K562 (cell line): Measurements from ENCODE around the gene ZNF284. TPM values are rescaled to one million over a fixed set of nuclear protein-coding genes. Genes with fewer than 3 reads are reported as not detected.
A peak's percentile ranks its signal among the peaks of the same experiment; 100 is the strongest.

Source experiments
- FOXA3 ChIP-seq, 2 experiments: fragments of 450-650 bp in 1 of 2; sonication (generic) in 1 of 2; formaldehyde crosslinking; IDR thresholded peaks in 1 of 2; conservative IDR thresholded peaks in 1 of 2; 2 replicates each; pipeline versions ENCODE4 v1.4.0 to v1.8.0; 2020 to 2022; ENCODE audit warnings: mild to moderate bottlenecking in 2 of 2, missing genetic modification reagents in 1 of 2
- GABPB1 ChIP-seq: sonication (generic); formaldehyde crosslinking; IDR thresholded peaks from 2 replicates; pipeline ENCODE4 v1.8.0; 2022; ENCODE audit warnings: mild to moderate bottlenecking, missing genetic modification reagents
- HDAC8 ChIP-seq: fragments of 450-650 bp; IDR thresholded peaks from 2 replicates; pipeline ENCODE4 v1.6.1; 2016; ENCODE audit warnings: mild to moderate bottlenecking, missing genetic modification characterization, moderate library complexity, missing compliant biosample characterization
- KAT2B ChIP-seq: IDR thresholded peaks from one replicate; pipeline ENCODE4 v1.6.1; 2012; ENCODE audit warnings: low read depth, mild to moderate bottlenecking, control low read depth, inconsistent platforms, low read length, moderate library complexity
- MAZ ChIP-seq, 2 experiments: fragments of 450-650 bp in 1 of 2; sonication (generic) in 1 of 2; formaldehyde crosslinking; IDR thresholded peaks in 1 of 2; conservative IDR thresholded peaks in 1 of 2; 2 replicates each; pipeline versions ENCODE4 v1.4.0 to v1.5.0; 2020; ENCODE audit warnings: mild to moderate bottlenecking in 1 of 2, missing genetic modification reagents in 1 of 2
- MCM3 ChIP-seq: fragments of 450-650 bp; IDR thresholded peaks from 2 replicates; pipeline ENCODE4 v1.6.1; 2016
- MTF1 ChIP-seq: fragments of 250-450 bp; sonication (Bioruptor Pico); IDR thresholded peaks from 2 replicates; pipeline ENCODE4 v1.9.0; 2021; ENCODE audit warnings: moderate library complexity, mild to moderate bottlenecking, inconsistent platforms, borderline replicate concordance
- RBFOX2 ChIP-seq: fragments of 200-400 bp; formaldehyde crosslinking; IDR thresholded peaks from 2 replicates; pipeline ENCODE4 v1.6.1; 2017; ENCODE audit warnings: low read depth, mild to moderate bottlenecking, low read length, moderate library complexity
- RFX1 ChIP-seq: fragments of 450-650 bp; IDR thresholded peaks from 2 replicates; pipeline ENCODE4 v1.6.1; 2016; ENCODE audit warnings: mild to moderate bottlenecking, moderate library complexity
- SIRT6 ChIP-seq: IDR thresholded peaks from one replicate; pipeline ENCODE4 v1.6.1; 2012; ENCODE audit warnings: low read depth, mild to moderate bottlenecking, control low read depth, inconsistent platforms, low read length, moderate library complexity
- TFAM ChIP-seq: fragments of 250-450 bp; sonication (Bioruptor Pico); conservative IDR thresholded peaks from 2 replicates; pipeline ENCODE4 v1.5.0; 2021; ENCODE audit warnings: mild to moderate bottlenecking, moderate library complexity
- U2AF2 ChIP-seq: fragments of 200-400 bp; formaldehyde crosslinking; optimal IDR thresholded peaks from 2 replicates; pipeline ENCODE3; 2017; ENCODE audit warnings: low read depth, mild to moderate bottlenecking, low read length
- ZNF23 ChIP-seq: fragments of 250-450 bp; sonication (Bioruptor Pico); IDR thresholded peaks from 2 replicates; pipeline ENCODE4 v1.4.0; 2020; ENCODE audit warnings: mild to moderate bottlenecking
- ZNF274 ChIP-seq: IDR thresholded peaks from 2 replicates; pipeline ENCODE4 v1.6.1; 2011; ENCODE audit warnings: low read depth, mild to moderate bottlenecking, low read length, moderate library complexity, borderline replicate concordance
- ZNF384 ChIP-seq: IDR thresholded peaks from 2 replicates; pipeline ENCODE4 v1.6.1; 2012; ENCODE audit warnings: low read depth, low read length, improper control_type of control experiment
- ZNF57 ChIP-seq: fragments of 450-650 bp; formaldehyde crosslinking; IDR thresholded peaks from 2 replicates; pipeline ENCODE4 v1.4.0; 2020; ENCODE audit warnings: mild to moderate bottlenecking, moderate library complexity
- polyA plus RNA-seq, 8 experiments: library from polyadenylated mRNA; depleted of rRNA in 4 of 8; stranded (reverse) in 5 of 8; unstranded in 3 of 8; fragments of >200 nt; fragmentation: Nextera tagmentation in 2 of 8; fragmentation: Illumina TruSeq in 1 of 8; extraction: Ambion mirVana in 2 of 8; extraction: Trizol in 1 of 8; gene quantifications; 2 replicates each; pipeline versions ENCODE4 v1.2.1 to v1.2.3, GENCODE V29; 2011 to 2014; ENCODE audit warnings: inconsistent platforms in 1 of 8, missing spikeins in 1 of 8
- total RNA-seq, 7 experiments: library from RNA; depleted of rRNA in 6 of 7; stranded (reverse); fragments of >200 nt in 6 of 7; fragmentation: Illumina TruSeq in 2 of 7; extraction: Trizol in 2 of 7; gene quantifications; 2 replicates each; pipeline versions ENCODE4 v1.2.1 to v1.2.3, GENCODE V29; 2011 to 2021; ENCODE audit warnings: low replicate concordance in 1 of 7
- TF ChIP-seq, protein P1 (sequence below), 3 experiments: fragments of 200-800 bp in 1 of 3; sonication (Bioruptor generic) in 1 of 3; sonication (generic) in 1 of 3; formaldehyde crosslinking in 1 of 3; IDR thresholded peaks; 2 replicates each; pipeline versions ENCODE4 v1.6.1 to v1.8.0; 2016 to 2022; ENCODE audit warnings: mild to moderate bottlenecking in 2 of 3, missing compliant biosample characterization in 2 of 3, missing genetic modification characterization in 2 of 3, missing genetic modification reagents in 1 of 3
- TF ChIP-seq, protein P2 (sequence below), 2 experiments: fragments of 450-650 bp; IDR thresholded peaks; 2 replicates each; pipeline ENCODE4 v1.6.1; 2016; ENCODE audit warnings: mild to moderate bottlenecking in 2 of 2, borderline replicate concordance in 1 of 2, low read depth in 1 of 2, moderate library complexity in 1 of 2

The ZNF284 gene
- total and polyA plus RNA-seq, 9 of the 15 experiments (the other 6 are each of a cell fraction or from before 2014, with no cell fraction given) = 0.07 to 0.24 (median 0.20) TPM

DNA sequence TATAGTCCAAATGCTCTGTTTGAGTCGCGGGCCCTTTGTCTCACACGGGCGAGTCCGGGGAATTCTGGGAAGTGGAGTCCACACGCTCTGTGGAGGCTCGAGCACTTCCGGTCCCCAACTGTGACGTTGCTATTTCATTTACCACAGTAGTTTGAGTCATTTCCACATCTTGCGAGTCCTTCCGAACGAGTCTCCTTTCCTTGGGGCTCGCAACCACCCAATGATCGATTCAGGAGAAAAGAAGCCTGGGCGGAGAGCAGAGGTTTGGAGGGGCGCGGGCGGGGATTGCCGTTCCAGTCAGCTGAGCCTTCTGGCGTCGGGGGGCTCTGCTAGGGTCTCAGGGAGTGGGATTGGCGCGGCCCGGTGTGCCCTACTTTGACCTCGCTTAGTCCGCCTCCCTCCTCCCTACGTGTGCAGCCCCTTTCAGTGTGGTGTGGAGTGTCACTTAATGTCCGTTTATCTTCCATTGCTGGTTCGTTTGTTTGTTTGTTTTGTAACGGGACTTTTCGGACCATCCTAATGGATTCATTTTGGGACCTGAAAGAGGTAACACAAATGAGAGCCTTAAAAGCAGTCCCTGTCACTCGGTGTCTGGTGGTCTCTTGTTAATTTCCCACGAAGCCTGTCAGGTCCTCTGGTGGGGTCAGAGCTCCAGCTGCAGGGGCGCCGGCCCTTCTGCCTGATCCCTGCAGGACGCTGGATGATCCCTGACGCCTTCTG is 46.6 kb upstream of the ZNF284 start, which contains the start of gene ZNF222 (continued):
- TF ChIP-seq, protein P1, sequence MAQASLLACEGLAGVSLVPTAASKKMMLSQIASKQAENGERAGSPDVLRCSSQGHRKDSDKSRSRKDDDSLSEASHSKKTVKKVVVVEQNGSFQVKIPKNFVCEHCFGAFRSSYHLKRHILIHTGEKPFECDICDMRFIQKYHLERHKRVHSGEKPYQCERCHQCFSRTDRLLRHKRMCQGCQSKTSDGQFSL (CRISPR knock-in tag; IDR thresholded peaks at IDR 0.05) = no peak
- TF ChIP-seq, protein P1 (tag; IDR thresholded peaks at IDR 0.05) = no peak
- no peak for TF ChIP-seq HDAC8 (tag)
- no peak for TF ChIP-seq SIRT6
- TF ChIP-seq GABPB1 (CRISPR knock-in tag) = peak; percentile 90
- no peak for TF ChIP-seq FOXA3 (CRISPR knock-in tag; conservative IDR thresholded peaks at IDR 0.05 in 1 of 2, IDR thresholded peaks at IDR 0.05 in 1 of 2)
- TF ChIP-seq ZNF57 = no peak
- no peak for TF ChIP-seq KAT2B
- TF ChIP-seq MCM3 = no peak
- TF ChIP-seq ZNF384 = no peak
- TF ChIP-seq, protein P2, sequence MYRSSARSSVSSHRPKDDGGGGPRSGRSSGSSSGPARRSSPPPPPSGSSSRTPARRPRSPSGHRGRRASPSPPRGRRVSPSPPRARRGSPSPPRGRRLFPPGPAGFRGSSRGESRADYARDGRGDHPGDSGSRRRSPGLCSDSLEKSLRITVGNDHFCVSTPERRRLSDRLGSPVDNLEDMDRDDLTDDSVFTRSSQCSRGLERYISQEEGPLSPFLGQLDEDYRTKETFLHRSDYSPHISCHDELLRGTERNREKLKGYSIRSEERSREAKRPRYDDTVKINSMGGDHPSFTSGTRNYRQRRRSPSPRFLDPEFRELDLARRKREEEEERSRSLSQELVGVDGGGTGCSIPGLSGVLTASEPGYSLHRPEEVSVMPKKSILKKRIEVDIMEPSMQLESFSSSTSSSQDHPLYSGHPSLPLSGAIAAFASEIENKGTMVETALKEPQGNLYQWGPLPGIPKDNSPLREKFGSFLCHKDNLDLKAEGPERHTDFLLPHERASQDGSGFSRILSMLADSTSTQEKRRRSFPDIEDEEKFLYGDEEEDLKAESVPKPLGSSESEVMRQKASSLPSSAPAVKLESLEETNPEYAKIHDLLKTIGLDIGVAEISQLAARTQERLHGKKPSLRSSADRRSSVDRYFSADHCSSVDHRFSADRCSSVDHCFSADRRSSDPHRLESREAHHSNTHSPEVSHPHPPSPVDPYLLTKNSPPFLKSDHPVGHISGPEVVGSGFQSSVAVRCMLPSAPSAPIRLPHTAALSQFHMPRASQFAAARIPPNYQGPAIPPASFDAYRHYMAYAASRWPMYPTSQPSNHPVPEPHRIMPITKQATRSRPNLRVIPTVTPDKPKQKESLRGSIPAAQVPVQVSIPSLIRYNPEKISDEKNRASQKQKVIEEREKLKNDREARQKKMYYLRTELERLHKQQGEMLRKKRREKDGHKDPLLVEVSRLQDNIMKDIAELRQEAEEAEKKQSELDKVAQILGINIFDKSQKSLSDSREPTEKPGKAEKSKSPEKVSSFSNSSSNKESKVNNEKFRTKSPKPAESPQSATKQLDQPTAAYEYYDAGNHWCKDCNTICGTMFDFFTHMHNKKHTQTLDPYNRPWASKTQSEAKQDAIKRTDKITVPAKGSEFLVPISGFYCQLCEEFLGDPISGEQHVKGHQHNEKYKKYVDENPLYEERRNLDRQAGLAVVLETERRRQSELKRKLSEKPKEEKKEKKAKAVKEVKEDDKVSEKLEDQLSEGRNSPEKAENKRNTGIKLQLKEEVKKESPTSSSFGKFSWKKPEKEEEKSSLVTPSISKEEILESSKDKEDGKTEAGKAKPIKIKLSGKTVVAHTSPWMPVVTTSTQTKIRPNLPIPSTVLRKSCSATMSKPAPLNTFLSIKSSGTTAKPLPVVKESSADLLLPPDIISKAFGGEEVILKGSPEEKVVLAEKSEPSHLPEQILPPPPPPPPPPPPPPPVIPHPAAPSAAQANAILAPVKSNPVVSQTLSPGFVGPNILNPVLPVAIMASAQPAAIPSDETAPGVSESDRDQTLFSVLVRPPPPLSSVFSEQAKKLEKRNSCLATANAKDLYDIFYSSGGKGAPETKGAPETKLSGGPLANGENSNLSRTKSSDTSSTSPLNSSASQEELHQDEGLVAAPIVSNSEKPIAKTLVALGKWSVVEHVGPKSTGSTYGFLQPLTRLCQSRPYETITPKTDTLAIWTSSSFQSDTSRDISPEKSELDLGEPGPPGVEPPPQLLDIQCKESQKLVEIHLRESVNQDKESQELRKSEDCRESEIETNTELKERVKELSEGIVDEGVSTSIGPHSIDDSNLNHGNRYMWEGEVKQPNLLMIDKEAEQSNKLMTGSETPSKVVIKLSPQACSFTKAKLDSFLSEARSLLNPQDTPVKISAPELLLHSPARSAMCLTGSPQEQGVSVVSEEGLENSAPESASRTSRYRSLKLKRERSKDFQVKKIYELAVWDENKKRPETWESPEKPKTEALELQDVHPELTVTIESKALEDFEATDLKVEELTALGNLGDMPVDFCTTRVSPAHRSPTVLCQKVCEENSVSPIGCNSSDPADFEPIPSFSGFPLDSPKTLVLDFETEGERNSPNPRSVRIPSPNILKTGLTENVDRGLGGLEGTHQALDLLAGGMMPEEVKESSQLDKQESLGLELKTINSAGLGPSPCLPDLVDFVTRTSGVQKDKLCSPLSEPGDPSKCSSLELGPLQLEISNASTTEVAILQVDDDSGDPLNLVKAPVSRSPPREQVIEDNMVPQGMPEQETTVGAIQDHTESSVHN (IDR thresholded peaks at IDR 0.05; ENCODE audit: borderline replicate concordance in 1 of 2, low read depth in 1 of 2) = no peak
- no peak for TF ChIP-seq MAZ (CRISPR knock-in tag; conservative IDR thresholded peaks at IDR 0.05 in 1 of 2, IDR thresholded peaks at IDR 0.05 in 1 of 2)
- no peak for TF ChIP-seq U2AF2
- no peak for TF ChIP-seq ZNF274
- no peak for TF ChIP-seq RFX1
- TF ChIP-seq MTF1 (CRISPR knock-in tag) = no peak
- TF ChIP-seq RBFOX2 = peak; percentile 83
- TF ChIP-seq ZNF23 (CRISPR knock-in tag) = no peak
- no peak for TF ChIP-seq TFAM (CRISPR knock-in tag)
